M059J (cell line): Measurements from ENCODE around the gene PARD3. TPM values are rescaled to one million over a fixed set of nuclear protein-coding genes. Genes with fewer than 3 reads are reported as not detected.

ENCODE experiments used
- DNase-seq: peaks from one replicate; pipeline ENCODE4 v3.0.0-alpha.2; 2012; ENCODE audit warnings: low read depth
- total RNA-seq: library from RNA; depleted of rRNA; stranded (reverse); fragments of >200 nt; shearing (Covaris generic); gene quantifications from 2 replicates; pipeline ENCODE4 v1.2.3, GENCODE V29; 2014

The PARD3 gene
- total RNA-seq, 1 experiment from 2014 or later = 17.0 TPM

GRCh38 chr10:34163075-34163905 is 651.8 kb downstream of the PARD3 start:
- DNase-seq = peak; percentile 66

- DNase-seq = no peak
These were observed 653.2 kb downstream of the PARD3 start for GRCh38 chr10:34161777-34162370.

- no peak for DNase-seq
These were observed 654.5 kb downstream of the PARD3 start for GRCh38 chr10:34160595-34160994.

GRCh38 chr10:34157501-34157900 is 657.6 kb downstream of the PARD3 start:
- DNase-seq = no peak

- DNase-seq = peak; percentile 15
These were observed 658.2 kb downstream of the PARD3 start for GRCh38 chr10:34156781-34157425.

GRCh38 chr10:34155812-34156211 is 659.3 kb downstream of the PARD3 start:
- DNase-seq = no peak

- no peak for DNase-seq
These were observed 660.7 kb downstream of the PARD3 start for GRCh38 chr10:34154383-34154900.

- DNase-seq = no peak
These were observed 661.3 kb downstream of the PARD3 start for GRCh38 chr10:34153663-34154382.

GRCh38 chr10:34152434-34152833 is 662.7 kb downstream of the PARD3 start:
- DNase-seq = no peak

GRCh38 chr10:34151931-34152330 is 663.2 kb downstream of the PARD3 start:
- DNase-seq = no peak

- DNase-seq = no peak
These were observed 663.6 kb downstream of the PARD3 start for GRCh38 chr10:34151481-34151880.

GRCh38 chr10:34150103-34150502 is 665.0 kb downstream of the PARD3 start:
- DNase-seq = no peak

GRCh38 chr10:34148305-34148657 is 666.8 kb downstream of the PARD3 start:
- no peak for DNase-seq

GRCh38 chr10:34147641-34148304 is 667.3 kb downstream of the PARD3 start:
- DNase-seq = no peak

GRCh38 chr10:34145715-34146114 is 669.4 kb downstream of the PARD3 start:
- DNase-seq = peak; percentile 25

- DNase-seq = no peak
These were observed 671.6 kb downstream of the PARD3 start for GRCh38 chr10:34143466-34143865.

GRCh38 chr10:34141032-34141680 is 673.9 kb downstream of the PARD3 start:
- DNase-seq = no peak

- no peak for DNase-seq
These were observed 675.5 kb downstream of the PARD3 start for GRCh38 chr10:34139559-34139958.

- peak; percentile 34 for DNase-seq
These were observed 677.1 kb downstream of the PARD3 start for GRCh38 chr10:34137955-34138354.

GRCh38 chr10:34137201-34137600 is 677.9 kb downstream of the PARD3 start:
- DNase-seq = no peak

- DNase-seq = no peak
These were observed 679.6 kb downstream of the PARD3 start for GRCh38 chr10:34135515-34135914.
